Measurements from ENCODE around the gene RENBP. TPM values are rescaled to one million over a fixed set of nuclear protein-coding genes. Genes with fewer than 3 reads are reported as not detected.

Gene RENBP
- polyA plus RNA-seq (2013, experiment 1 of 4) = 5.0 TPM
- polyA plus RNA-seq (2013, experiment 2 of 4) = 7.5 TPM
- polyA plus RNA-seq (2013, experiment 3 of 4) = 5.1 TPM
- 7.4 TPM for polyA plus RNA-seq (2013, experiment 4 of 4)

DNA sequence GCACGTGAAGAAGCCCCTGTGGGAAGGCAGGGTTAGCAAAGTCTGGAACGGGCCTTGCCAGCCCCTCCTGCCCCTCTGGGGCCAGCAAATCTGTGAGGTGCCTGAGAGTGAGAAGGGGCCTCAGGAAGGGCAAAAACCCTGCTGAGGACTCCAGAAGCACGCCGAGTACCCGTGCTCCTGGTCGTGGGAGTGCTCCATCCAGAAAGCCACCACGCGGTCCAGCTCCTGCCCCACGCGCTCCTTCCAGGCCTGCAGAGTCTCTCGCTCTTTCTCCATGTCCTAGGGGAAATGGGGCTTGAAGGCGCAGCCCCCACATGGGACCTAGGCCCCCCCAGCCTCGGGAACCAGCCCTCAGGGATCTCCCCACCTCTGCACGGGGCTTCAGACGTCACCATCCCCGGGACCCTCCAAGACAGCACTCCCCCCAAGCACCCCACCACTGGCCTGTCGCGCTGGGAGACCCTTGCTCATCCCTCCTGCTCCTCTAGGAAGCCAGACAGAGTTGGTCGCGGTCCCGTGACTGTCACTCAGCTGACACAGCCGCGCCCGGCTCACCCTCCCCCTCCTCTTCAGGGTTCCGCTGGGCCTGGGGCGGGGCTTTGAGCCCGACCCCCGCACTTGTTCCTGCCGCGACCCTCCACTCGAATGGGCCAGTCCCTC lies at the start of gene RENBP:
TSS of gene RENBP (minus strand) at position 504 of the 660 bp plus-strand sequence. CDS start at position 471, 33 bp downstream.
- Histone ChIP-seq H3K4me3 (ENCODE audit: insufficient read depth, low read depth, low read length) (no peak within 1 kb of the TSS), H3K27me3 (ENCODE audit: control insufficient read depth, insufficient read depth, low read length, poor library complexity, severe bottlenecking) (no peaks in the 10 kb centered on the region), H3K27ac (ENCODE audit: insufficient read depth, low read depth, low read length, poor library complexity, severe bottlenecking) (no peak within 1 kb of the TSS), H3K36me3 (ENCODE audit: control insufficient read depth, insufficient read depth, low read length) (no peaks in the 10 kb centered on the region), H3K4me1 (ENCODE audit: control insufficient read depth, insufficient read depth, low read length) (peaks cover 8% of the 10 kb centered on the region), H3K9me3 (ENCODE audit: control insufficient read depth, low read length) (no peaks in the 10 kb centered on the region)
- WGBS, 2 experiments = 33 to 36% methylated on average over 30 to 31 of the region's 31 CpGs

- Histone ChIP-seq H3K27ac (ENCODE audit: insufficient read depth, low read depth, low read length, poor library complexity, severe bottlenecking) (no peak overlapping the region), H3K4me3 (ENCODE audit: insufficient read depth, low read depth, low read length) (no peak overlapping the region), H3K9me3 (ENCODE audit: control insufficient read depth, low read length) (no peaks in the 10 kb centered on the region), H3K4me1 (ENCODE audit: control insufficient read depth, insufficient read depth, low read length) (no peaks in the 10 kb centered on the region), H3K36me3 (ENCODE audit: control insufficient read depth, insufficient read depth, low read length) (no peaks in the 10 kb centered on the region), H3K27me3 (ENCODE audit: control insufficient read depth, insufficient read depth, low read length, poor library complexity, severe bottlenecking) (no peaks in the 10 kb centered on the region)
- 87 to 89% methylated on average over 10 of the region's 10 CpGs for WGBS, 2 experiments
Measured at GRCh38 chrX:153993978-153994377, 49.5 kb upstream of the RENBP start.

GRCh38 chrX:153993079-153993478 lies 48.6 kb upstream of the RENBP start:
- H3K9me3 ChIP-seq (ENCODE audit: control insufficient read depth, low read length) = no peaks in the 10 kb centered on the region
- no peak overlapping the region for H3K27ac ChIP-seq (ENCODE audit: insufficient read depth, low read depth, low read length, poor library complexity, severe bottlenecking)
- no peaks in the 10 kb centered on the region for H3K4me1 ChIP-seq (ENCODE audit: control insufficient read depth, insufficient read depth, low read length)
- no peaks in the 10 kb centered on the region for H3K27me3 ChIP-seq (ENCODE audit: control insufficient read depth, insufficient read depth, low read length, poor library complexity, severe bottlenecking)
- H3K36me3 ChIP-seq (ENCODE audit: control insufficient read depth, insufficient read depth, low read length) = no peaks in the 10 kb centered on the region
- WGBS, 2 experiments = 88 to 91% methylated on average over 12 of the region's 12 CpGs
- H3K4me3 ChIP-seq (ENCODE audit: insufficient read depth, low read depth, low read length) = no peak overlapping the region

GRCh38 chrX:153992180-153992579 lies 47.7 kb upstream of the RENBP start:
- Histone ChIP-seq H3K9me3 (ENCODE audit: control insufficient read depth, low read length) (no peaks in the 10 kb centered on the region), H3K27ac (ENCODE audit: insufficient read depth, low read depth, low read length, poor library complexity, severe bottlenecking) (no peak overlapping the region), H3K36me3 (ENCODE audit: control insufficient read depth, insufficient read depth, low read length) (no peaks in the 10 kb centered on the region), H3K4me3 (ENCODE audit: insufficient read depth, low read depth, low read length) (no peak overlapping the region), H3K4me1 (ENCODE audit: control insufficient read depth, insufficient read depth, low read length) (no peaks in the 10 kb centered on the region), H3K27me3 (ENCODE audit: control insufficient read depth, insufficient read depth, low read length, poor library complexity, severe bottlenecking) (no peaks in the 10 kb centered on the region)
- WGBS, 2 experiments = 96 to 97% methylated on average over 7 of the region's 8 CpGs

- no peaks in the 10 kb centered on the region for H3K36me3 ChIP-seq (ENCODE audit: control insufficient read depth, insufficient read depth, low read length)
- no peaks in the 10 kb centered on the region for H3K27me3 ChIP-seq (ENCODE audit: control insufficient read depth, insufficient read depth, low read length, poor library complexity, severe bottlenecking)
- no peak overlapping the region for H3K4me3 ChIP-seq (ENCODE audit: insufficient read depth, low read depth, low read length)
- H3K4me1 ChIP-seq (ENCODE audit: control insufficient read depth, insufficient read depth, low read length) = no peaks in the 10 kb centered on the region
- 100% methylated on average over 3 of the region's 3 CpGs for WGBS, 2 experiments
- H3K9me3 ChIP-seq (ENCODE audit: control insufficient read depth, low read length) = no peaks in the 10 kb centered on the region
- no peak overlapping the region for H3K27ac ChIP-seq (ENCODE audit: insufficient read depth, low read depth, low read length, poor library complexity, severe bottlenecking)
Measured at GRCh38 chrX:153991013-153991580, 46.7 kb upstream of the RENBP start.

- Histone ChIP-seq H3K9me3 (ENCODE audit: control insufficient read depth, low read length) (no peaks in the 10 kb centered on the region), H3K36me3 (ENCODE audit: control insufficient read depth, insufficient read depth, low read length) (no peaks in the 10 kb centered on the region), H3K4me1 (ENCODE audit: control insufficient read depth, insufficient read depth, low read length) (peaks cover 3% of the 10 kb centered on the region), H3K27me3 (ENCODE audit: control insufficient read depth, insufficient read depth, low read length, poor library complexity, severe bottlenecking) (no peaks in the 10 kb centered on the region), H3K27ac (ENCODE audit: insufficient read depth, low read depth, low read length, poor library complexity, severe bottlenecking) (no peak overlapping the region), H3K4me3 (ENCODE audit: insufficient read depth, low read depth, low read length) (no peak overlapping the region)
- WGBS, 2 experiments = 94 to 95% methylated on average over 14 of the region's 14 CpGs
Measured at GRCh38 chrX:153989973-153990655, 45.7 kb upstream of the RENBP start.

- Histone ChIP-seq H3K4me1 (ENCODE audit: control insufficient read depth, insufficient read depth, low read length) (peaks cover 9% of the 10 kb centered on the region), H3K27me3 (ENCODE audit: control insufficient read depth, insufficient read depth, low read length, poor library complexity, severe bottlenecking) (no peaks in the 10 kb centered on the region), H3K9me3 (ENCODE audit: control insufficient read depth, low read length) (no peaks in the 10 kb centered on the region), H3K4me3 (ENCODE audit: insufficient read depth, low read depth, low read length) (no peak overlapping the region), H3K27ac (ENCODE audit: insufficient read depth, low read depth, low read length, poor library complexity, severe bottlenecking) (no peak overlapping the region), H3K36me3 (ENCODE audit: control insufficient read depth, insufficient read depth, low read length) (no peaks in the 10 kb centered on the region)
- WGBS, 2 experiments = 95 to 96% methylated on average over 11 of the region's 12 CpGs
Measured at GRCh38 chrX:153988493-153988892, 44.0 kb upstream of the RENBP start.

GRCh38 chrX:153984351-153985178 lies 40.1 kb upstream of the RENBP start:
- Histone ChIP-seq H3K27ac (ENCODE audit: insufficient read depth, low read depth, low read length, poor library complexity, severe bottlenecking) (no peak overlapping the region), H3K27me3 (ENCODE audit: control insufficient read depth, insufficient read depth, low read length, poor library complexity, severe bottlenecking) (no peaks in the 10 kb centered on the region), H3K4me3 (ENCODE audit: insufficient read depth, low read depth, low read length) (no peak overlapping the region), H3K36me3 (ENCODE audit: control insufficient read depth, insufficient read depth, low read length) (no peaks in the 10 kb centered on the region), H3K4me1 (ENCODE audit: control insufficient read depth, insufficient read depth, low read length) (peaks cover 9% of the 10 kb centered on the region), H3K9me3 (ENCODE audit: control insufficient read depth, low read length) (no peaks in the 10 kb centered on the region)
- WGBS, 2 experiments = 87 to 91% methylated on average over 19 to 20 of the region's 20 CpGs

DNA sequence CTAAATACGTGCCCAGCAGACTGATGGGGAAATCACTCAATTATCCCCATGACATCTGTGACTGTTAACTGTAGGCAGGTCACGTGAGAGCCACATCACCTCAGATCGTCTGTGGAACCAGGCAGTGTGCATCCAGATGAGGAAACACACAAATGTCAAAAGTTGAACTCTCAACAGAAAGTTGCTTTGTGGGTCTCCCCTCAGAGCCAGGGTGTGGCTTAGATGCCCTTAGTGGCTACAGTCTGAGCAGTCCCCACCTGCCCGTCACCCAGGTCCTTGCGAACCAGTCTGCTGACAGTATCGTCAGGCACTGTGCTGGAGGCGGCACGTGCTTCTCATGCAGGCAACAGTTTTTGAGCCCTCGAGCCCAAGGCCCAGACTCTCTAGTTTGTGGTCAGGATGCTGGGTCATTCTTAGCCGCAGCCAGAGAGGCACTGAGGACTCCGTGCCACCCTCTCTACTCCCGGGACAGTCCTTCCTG lies 38.9 kb upstream of the RENBP start:
- WGBS, 2 experiments = 95 to 96% methylated on average over 12 of the region's 12 CpGs
- Histone ChIP-seq H3K4me3 (ENCODE audit: insufficient read depth, low read depth, low read length) (no peak overlapping the region), H3K27ac (ENCODE audit: insufficient read depth, low read depth, low read length, poor library complexity, severe bottlenecking) (no peak overlapping the region), H3K4me1 (ENCODE audit: control insufficient read depth, insufficient read depth, low read length) (peaks cover 9% of the 10 kb centered on the region), H3K27me3 (ENCODE audit: control insufficient read depth, insufficient read depth, low read length, poor library complexity, severe bottlenecking) (no peaks in the 10 kb centered on the region), H3K36me3 (ENCODE audit: control insufficient read depth, insufficient read depth, low read length) (no peaks in the 10 kb centered on the region), H3K9me3 (ENCODE audit: control insufficient read depth, low read length) (no peaks in the 10 kb centered on the region)

Data from ectodermal cell (in vitro differentiated cells).